OCI-LY1 (cell line): ENCODE data around the gene BCL2.

Experiments used
- H2AFZ ChIP-seq: fragments of 200-600 bp; sonication (generic), shearing (Covaris generic); 2 replicates; pipeline ENCODE4 v1.6.0; 2014; ENCODE audit warnings: antibody characterized with exemption, mild to moderate bottlenecking, low read length
- H3F3A ChIP-seq: fragments of 200-600 bp; sonication (generic), shearing (Covaris generic); 2 replicates; pipeline ENCODE4 v1.6.0; 2014; ENCODE audit warnings: mild to moderate bottlenecking, antibody characterized with exemption, low read length, moderate library complexity; ENCODE audit not compliant: insufficient read depth
- H3K27ac ChIP-seq: fragments of 200-600 bp; sonication (generic); 2 replicates; pipeline ENCODE4 v1.5.1; 2014; ENCODE audit warnings: low read length, mixed run types, mild to moderate bottlenecking, low read depth; ENCODE audit not compliant: poor library complexity, severe bottlenecking
- H3K27me3 ChIP-seq: fragments of 200-600 bp; sonication (generic); 2 replicates; pipeline ENCODE4 v1.6.0; 2014; ENCODE audit warnings: antibody characterized with exemption, mild to moderate bottlenecking, low read length, moderate library complexity; ENCODE audit not compliant: insufficient read depth
- H3K36me3 ChIP-seq: fragments of 200-600 bp; sonication (generic); 2 replicates; pipeline ENCODE4 v1.6.1; 2014; ENCODE audit warnings: mild to moderate bottlenecking, antibody characterized with exemption, low read length, moderate library complexity, mixed read lengths; ENCODE audit not compliant: insufficient read depth
- H3K4me1 ChIP-seq: fragments of 200-600 bp; sonication (generic); 2 replicates; pipeline ENCODE4 v1.5.1; 2014; ENCODE audit warnings: mild to moderate bottlenecking, low read length, moderate library complexity; ENCODE audit not compliant: insufficient read depth, severe bottlenecking
- H3K4me2 ChIP-seq: fragments of 200-600 bp; sonication (generic), shearing (Covaris generic); 2 replicates; pipeline ENCODE4 v1.6.1; 2014; ENCODE audit warnings: low read length
- H3K4me3 ChIP-seq: fragments of 200-600 bp; sonication (generic); 2 replicates; pipeline ENCODE4 v1.5.1; 2014; ENCODE audit warnings: low read length, low read depth, mild to moderate bottlenecking, mixed read lengths; ENCODE audit not compliant: poor library complexity, severe bottlenecking
- H3K79me2 ChIP-seq: fragments of 200-600 bp; shearing (Covaris generic); 2 replicates; pipeline ENCODE4 v1.6.1; 2016; ENCODE audit warnings: mixed run types, low read length, mixed read lengths; ENCODE audit not compliant: insufficient read depth
- H3K9ac ChIP-seq: fragments of 200-600 bp; sonication (generic), shearing (Covaris generic); 2 replicates; pipeline ENCODE4 v1.6.1; 2014; ENCODE audit warnings: mild to moderate bottlenecking, low read length, mixed read lengths
- H3K9me2 ChIP-seq: fragments of 200-600 bp; sonication (generic), shearing (Covaris generic); 2 replicates; pipeline ENCODE4 v1.6.1; 2014; ENCODE audit warnings: low read depth, mild to moderate bottlenecking, low read length, mixed read lengths
- H3K9me3 ChIP-seq: fragments of 200-600 bp; shearing (Covaris generic); 2 replicates; pipeline ENCODE4 v1.6.1; 2014; ENCODE audit warnings: low read length, mixed read lengths
- H4K20me1 ChIP-seq: fragments of 200-600 bp; sonication (generic), shearing (Covaris generic); 2 replicates; pipeline ENCODE4 v1.6.0; 2016; ENCODE audit warnings: mild to moderate bottlenecking, low read length; ENCODE audit not compliant: insufficient read depth
- EZH2 ChIP-seq: fragments of 200-600 bp; sonication (generic), shearing (Covaris generic); IDR thresholded peaks from 2 replicates; pipeline ENCODE4 v1.8.0; 2017; ENCODE audit warnings: borderline replicate concordance, mixed run types, mild to moderate bottlenecking, antibody characterized with exemption, low read length, moderate library complexity, mixed read lengths
- TF ChIP-seq, protein P1 (sequence below): fragments of 200-600 bp; sonication (generic), shearing (Covaris generic); IDR thresholded peaks from 2 replicates; pipeline ENCODE4 v1.5.1; 2017; ENCODE audit warnings: mild to moderate bottlenecking, antibody characterized with exemption, low read length, moderate library complexity, mixed read lengths

Gene BCL2

DNA sequence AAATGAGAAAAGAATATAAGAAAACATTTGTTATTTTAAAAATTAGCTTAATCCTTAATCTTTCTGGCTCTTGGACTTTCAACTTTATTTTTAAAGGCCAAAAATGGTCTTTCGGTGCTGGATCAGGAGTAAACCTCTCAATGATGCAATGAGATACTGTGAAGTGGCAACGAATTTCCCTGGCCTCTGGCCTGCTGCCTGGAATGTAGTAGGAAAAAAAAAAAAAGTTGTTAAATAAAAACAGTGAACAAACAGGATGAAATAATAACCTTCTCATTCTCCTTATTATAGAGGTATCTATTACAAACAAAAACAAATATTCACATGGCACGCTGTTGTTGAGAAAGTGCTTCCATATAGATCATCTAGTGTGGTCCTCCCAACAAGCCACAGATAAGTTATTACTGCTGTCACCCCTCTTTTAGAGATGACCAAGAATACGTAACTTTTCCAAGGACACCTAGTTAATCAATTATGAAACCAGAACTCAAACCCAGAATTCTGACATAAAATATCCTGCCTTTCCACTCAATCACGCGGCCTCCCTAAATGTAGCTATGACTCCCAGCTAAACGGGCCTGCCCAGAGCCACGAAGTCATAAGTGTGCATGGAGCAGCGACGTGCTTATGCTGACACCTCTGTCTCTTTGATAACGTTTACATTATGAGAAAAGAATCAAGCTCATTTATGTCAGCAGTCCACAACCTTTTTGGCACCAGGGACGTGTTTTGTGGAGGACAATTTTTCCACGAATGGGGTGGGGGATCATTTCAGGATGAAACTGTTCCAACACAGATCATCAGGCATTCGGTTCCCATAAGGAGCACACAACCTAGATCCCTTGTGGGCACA lies 170.9 kb downstream of the BCL2 start:
- H3K27ac ChIP-seq = peak overlapping the region; percentile 99
- H2AFZ ChIP-seq = no peak overlapping the region
- no peaks in the 10 kb centered on the region for H3K27me3 ChIP-seq
- H3K36me3 ChIP-seq = peaks cover 94% of the 10 kb centered on the region
- H3K4me1 ChIP-seq = peaks cover 100% of the 10 kb centered on the region
- H4K20me1 ChIP-seq = no peaks in the 10 kb centered on the region
- H3K9me2 ChIP-seq = no peaks in the 10 kb centered on the region
- H3K4me3 ChIP-seq = peak overlapping the region; percentile 53
- H3K4me2 ChIP-seq = peak overlapping the region; percentile 73
- peak overlapping the region; percentile 77 for H3K9ac ChIP-seq
- peaks cover 95% of the 10 kb centered on the region for H3K79me2 ChIP-seq
- H3K9me3 ChIP-seq = no peaks in the 10 kb centered on the region
- peaks cover 32% of the 10 kb centered on the region for H3F3A ChIP-seq
- no peak for TF ChIP-seq EZH2
- TF ChIP-seq, protein P1, sequence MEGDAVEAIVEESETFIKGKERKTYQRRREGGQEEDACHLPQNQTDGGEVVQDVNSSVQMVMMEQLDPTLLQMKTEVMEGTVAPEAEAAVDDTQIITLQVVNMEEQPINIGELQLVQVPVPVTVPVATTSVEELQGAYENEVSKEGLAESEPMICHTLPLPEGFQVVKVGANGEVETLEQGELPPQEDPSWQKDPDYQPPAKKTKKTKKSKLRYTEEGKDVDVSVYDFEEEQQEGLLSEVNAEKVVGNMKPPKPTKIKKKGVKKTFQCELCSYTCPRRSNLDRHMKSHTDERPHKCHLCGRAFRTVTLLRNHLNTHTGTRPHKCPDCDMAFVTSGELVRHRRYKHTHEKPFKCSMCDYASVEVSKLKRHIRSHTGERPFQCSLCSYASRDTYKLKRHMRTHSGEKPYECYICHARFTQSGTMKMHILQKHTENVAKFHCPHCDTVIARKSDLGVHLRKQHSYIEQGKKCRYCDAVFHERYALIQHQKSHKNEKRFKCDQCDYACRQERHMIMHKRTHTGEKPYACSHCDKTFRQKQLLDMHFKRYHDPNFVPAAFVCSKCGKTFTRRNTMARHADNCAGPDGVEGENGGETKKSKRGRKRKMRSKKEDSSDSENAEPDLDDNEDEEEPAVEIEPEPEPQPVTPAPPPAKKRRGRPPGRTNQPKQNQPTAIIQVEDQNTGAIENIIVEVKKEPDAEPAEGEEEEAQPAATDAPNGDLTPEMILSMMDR = no peak

DNA sequence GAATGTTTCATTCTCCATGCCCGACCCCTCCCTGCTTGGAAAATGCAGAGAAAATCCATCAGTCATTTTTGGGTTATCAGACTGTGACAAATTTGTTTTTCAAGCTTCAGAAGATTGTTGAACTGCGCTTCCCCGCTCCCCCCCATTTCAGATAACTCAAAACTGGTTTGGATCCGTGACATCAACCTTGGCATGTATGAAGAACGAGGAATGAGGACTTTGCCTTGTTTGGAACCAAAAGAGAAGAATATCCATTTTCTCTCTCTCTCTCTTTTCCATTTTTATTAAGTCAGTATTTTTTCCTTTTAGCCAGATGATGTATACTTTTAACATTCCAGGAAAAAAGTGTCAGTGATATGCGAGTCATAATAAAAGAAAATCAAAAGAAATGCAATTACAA lies 171.6 kb downstream of the BCL2 start:
- Histone ChIP-seq H3K4me2 (peak overlapping the region; percentile 73), H3K79me2 (peaks cover 89% of the 10 kb centered on the region), H3K27me3 (no peaks in the 10 kb centered on the region), H3K4me3 (peak overlapping the region; percentile 53), H4K20me1 (no peaks in the 10 kb centered on the region), H3K36me3 (peaks cover 94% of the 10 kb centered on the region), H3K27ac (peak overlapping the region; percentile 99), H2AFZ (no peak overlapping the region), H3K4me1 (peaks cover 100% of the 10 kb centered on the region), H3K9me3 (no peaks in the 10 kb centered on the region), H3F3A (peaks cover 38% of the 10 kb centered on the region), H3K9ac (peak overlapping the region; percentile 77), H3K9me2 (no peaks in the 10 kb centered on the region)
- TF ChIP-seq, protein P1 = no peak
- TF ChIP-seq EZH2 = no peak

DNA sequence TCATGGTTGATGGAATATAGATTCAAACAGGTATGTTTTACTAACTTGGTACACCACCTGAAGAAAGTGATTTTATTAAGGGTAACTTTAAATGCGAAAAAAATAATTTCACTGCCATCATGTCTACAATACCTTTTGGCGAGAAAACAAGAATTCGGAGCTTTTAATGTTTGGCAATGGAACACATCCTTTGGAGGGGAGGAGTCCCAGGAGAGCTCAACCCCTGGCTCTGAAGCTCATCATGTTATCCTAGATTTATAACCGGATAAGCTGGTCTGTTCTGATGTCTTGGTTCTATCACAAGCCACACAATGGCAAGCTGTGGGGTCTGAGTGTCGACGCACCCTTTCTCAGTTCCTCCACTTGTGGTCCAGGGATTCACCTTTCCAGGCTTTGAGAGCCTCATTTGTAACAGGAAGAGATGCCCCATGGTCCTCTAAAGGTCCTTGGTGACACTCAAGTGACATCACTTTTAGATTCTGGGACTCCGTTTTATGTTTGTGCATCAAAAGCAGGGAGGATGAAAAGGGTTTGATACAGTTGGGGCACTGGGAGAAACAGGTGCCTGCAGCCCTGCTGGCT lies 172.7 kb downstream of the BCL2 start:
- Histone ChIP-seq H2AFZ (no peak overlapping the region), H3K9ac (peak overlapping the region; percentile 77), H3K27ac (peak overlapping the region; percentile 99), H3F3A (peaks cover 40% of the 10 kb centered on the region), H3K9me2 (no peaks in the 10 kb centered on the region), H3K4me1 (peaks cover 100% of the 10 kb centered on the region), H3K79me2 (peaks cover 78% of the 10 kb centered on the region), H3K4me3 (peak overlapping the region; percentile 53), H3K27me3 (no peaks in the 10 kb centered on the region), H3K4me2 (peak overlapping the region; percentile 73), H3K9me3 (no peaks in the 10 kb centered on the region), H4K20me1 (no peaks in the 10 kb centered on the region), H3K36me3 (peaks cover 94% of the 10 kb centered on the region)
- TF ChIP-seq, protein P1 = no peak
- TF ChIP-seq EZH2 = no peak
